HCT116 (cell line): ENCODE results near the gene TMEM204. TPM values are rescaled to one million over a fixed set of nuclear protein-coding genes. Genes with fewer than 3 reads are reported as not detected.

Experiments used
- ATF3 ChIP-seq: IDR thresholded peaks from 2 replicates; pipeline ENCODE4 v1.6.1; 2012
- CEBPB ChIP-seq: IDR thresholded peaks from 2 replicates; pipeline ENCODE4 v1.6.1; 2012; ENCODE audit warnings: low read depth
- CTCF ChIP-seq, 3 experiments: fragments of 200-600 bp in 1 of 3; sonication (generic) in 1 of 3; IDR thresholded peaks in 2 of 3; conservative IDR thresholded peaks in 1 of 3; 2 replicates each; pipeline ENCODE4 v1.5.1; 2012 to 2017; ENCODE audit warnings: low read depth in 2 of 3, low read length in 2 of 3, antibody characterized with exemption in 1 of 3, borderline replicate concordance in 1 of 3, control low read depth in 1 of 3, mild to moderate bottlenecking in 1 of 3, mixed read lengths in 1 of 3, mixed run types in 1 of 3, moderate library complexity in 1 of 3; ENCODE audit not compliant: insufficient read depth in 1 of 3
- EGR1 ChIP-seq: IDR thresholded peaks from 2 replicates; pipeline ENCODE4 v1.6.1; 2012; ENCODE audit warnings: low read depth
- ELF1 ChIP-seq: IDR thresholded peaks from 2 replicates; pipeline ENCODE4 v1.6.1; 2012; ENCODE audit warnings: low read depth, borderline replicate concordance
- FOSL1 ChIP-seq: IDR thresholded peaks from 2 replicates; pipeline ENCODE4 v1.6.1; 2012; ENCODE audit warnings: low read depth
- POLR2A ChIP-seq: IDR thresholded peaks from 2 replicates; pipeline ENCODE4 v1.7.0; 2011; ENCODE audit warnings: borderline replicate concordance; ENCODE audit not compliant: insufficient read depth, insufficient read length; ENCODE audit errors: extremely low read depth
- POLR2AphosphoS5 ChIP-seq: IDR thresholded peaks from 2 replicates; pipeline ENCODE4 v1.6.1; 2011; ENCODE audit warnings: mild to moderate bottlenecking, low read depth, low read length, moderate library complexity
- REST ChIP-seq: IDR thresholded peaks from 2 replicates; pipeline ENCODE4 v1.6.1; 2012; ENCODE audit warnings: low read depth
- SRF ChIP-seq: IDR thresholded peaks from 2 replicates; pipeline ENCODE4 v1.6.1; 2012; ENCODE audit warnings: low read depth
- YY1 ChIP-seq: IDR thresholded peaks from 2 replicates; pipeline ENCODE4 v1.6.1; 2011; ENCODE audit warnings: low read length, low read depth, moderate library complexity, mild to moderate bottlenecking; ENCODE audit not compliant: insufficient replicate concordance; ENCODE audit errors: extremely low read depth
- ZNF274 ChIP-seq: fragments of 200-500 bp; sonication (Bioruptor generic); IDR thresholded peaks from 2 replicates; pipeline ENCODE4 v1.6.1; 2014; ENCODE audit warnings: mild to moderate bottlenecking, low read depth, low read length, inconsistent platforms
- total RNA-seq: library from RNA; stranded (reverse); gene quantifications from one replicate; pipeline ENCODE4 v1.2.1, GENCODE V29; 2021; ENCODE audit not compliant: unreplicated experiment
- TF ChIP-seq, protein P1 (sequence below): IDR thresholded peaks from 2 replicates; pipeline ENCODE4 v1.6.1; 2012

Gene TMEM204
- total RNA-seq, 1 experiment from 2014 or later: 0.22 TPM

- TF ChIP-seq REST: no peak
- TF ChIP-seq SRF: no peak
- no peak for TF ChIP-seq POLR2A
- TF ChIP-seq FOSL1: no peak
- TF ChIP-seq CTCF (IDR thresholded peaks at IDR 0.05 in 2 of 3, conservative IDR thresholded peaks at IDR 0.05 in 1 of 3; ENCODE audit: borderline replicate concordance in 1 of 3, insufficient read depth in 1 of 3, low read depth in 2 of 3, low read length in 2 of 3): no peak
- no peak for TF ChIP-seq ZNF274
- TF ChIP-seq, protein P1, sequence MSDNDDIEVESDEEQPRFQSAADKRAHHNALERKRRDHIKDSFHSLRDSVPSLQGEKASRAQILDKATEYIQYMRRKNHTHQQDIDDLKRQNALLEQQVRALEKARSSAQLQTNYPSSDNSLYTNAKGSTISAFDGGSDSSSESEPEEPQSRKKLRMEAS: no peak
- no peak for TF ChIP-seq YY1
- TF ChIP-seq ELF1: no peak
- TF ChIP-seq EGR1: no peak
- no peak for TF ChIP-seq POLR2AphosphoS5
- TF ChIP-seq CEBPB: no peak
- no peak for TF ChIP-seq ATF3
Measured at GRCh38 chr16:1561266-1561665, 27.8 kb downstream of the TMEM204 start (continued).
